OCI-LY1 (cell line): ENCODE results near the gene TM4SF1.

Experiments
- H2AFZ ChIP-seq: fragments of 200-600 bp; sonication (generic), shearing (Covaris generic); 2 replicates; pipeline ENCODE4 v1.6.0; 2014; ENCODE audit warnings: antibody characterized with exemption, mild to moderate bottlenecking, low read length
- H3F3A ChIP-seq: fragments of 200-600 bp; sonication (generic), shearing (Covaris generic); 2 replicates; pipeline ENCODE4 v1.6.0; 2014; ENCODE audit warnings: mild to moderate bottlenecking, antibody characterized with exemption, low read length, moderate library complexity; ENCODE audit not compliant: insufficient read depth
- H3K27ac ChIP-seq: fragments of 200-600 bp; sonication (generic); 2 replicates; pipeline ENCODE4 v1.5.1; 2014; ENCODE audit warnings: low read length, mixed run types, mild to moderate bottlenecking, low read depth; ENCODE audit not compliant: poor library complexity, severe bottlenecking
- H3K27me3 ChIP-seq: fragments of 200-600 bp; sonication (generic); 2 replicates; pipeline ENCODE4 v1.6.0; 2014; ENCODE audit warnings: antibody characterized with exemption, mild to moderate bottlenecking, low read length, moderate library complexity; ENCODE audit not compliant: insufficient read depth
- H3K36me3 ChIP-seq: fragments of 200-600 bp; sonication (generic); 2 replicates; pipeline ENCODE4 v1.6.1; 2014; ENCODE audit warnings: mild to moderate bottlenecking, antibody characterized with exemption, low read length, moderate library complexity, mixed read lengths; ENCODE audit not compliant: insufficient read depth
- H3K4me1 ChIP-seq: fragments of 200-600 bp; sonication (generic); 2 replicates; pipeline ENCODE4 v1.5.1; 2014; ENCODE audit warnings: mild to moderate bottlenecking, low read length, moderate library complexity; ENCODE audit not compliant: insufficient read depth, severe bottlenecking
- H3K4me2 ChIP-seq: fragments of 200-600 bp; sonication (generic), shearing (Covaris generic); 2 replicates; pipeline ENCODE4 v1.6.1; 2014; ENCODE audit warnings: low read length
- H3K4me3 ChIP-seq: fragments of 200-600 bp; sonication (generic); 2 replicates; pipeline ENCODE4 v1.5.1; 2014; ENCODE audit warnings: low read length, low read depth, mild to moderate bottlenecking, mixed read lengths; ENCODE audit not compliant: poor library complexity, severe bottlenecking
- H3K79me2 ChIP-seq: fragments of 200-600 bp; shearing (Covaris generic); 2 replicates; pipeline ENCODE4 v1.6.1; 2016; ENCODE audit warnings: mixed run types, low read length, mixed read lengths; ENCODE audit not compliant: insufficient read depth
- H3K9ac ChIP-seq: fragments of 200-600 bp; sonication (generic), shearing (Covaris generic); 2 replicates; pipeline ENCODE4 v1.6.1; 2014; ENCODE audit warnings: mild to moderate bottlenecking, low read length, mixed read lengths
- H3K9me2 ChIP-seq: fragments of 200-600 bp; sonication (generic), shearing (Covaris generic); 2 replicates; pipeline ENCODE4 v1.6.1; 2014; ENCODE audit warnings: low read depth, mild to moderate bottlenecking, low read length, mixed read lengths
- H3K9me3 ChIP-seq: fragments of 200-600 bp; shearing (Covaris generic); 2 replicates; pipeline ENCODE4 v1.6.1; 2014; ENCODE audit warnings: low read length, mixed read lengths
- H4K20me1 ChIP-seq: fragments of 200-600 bp; sonication (generic), shearing (Covaris generic); 2 replicates; pipeline ENCODE4 v1.6.0; 2016; ENCODE audit warnings: mild to moderate bottlenecking, low read length; ENCODE audit not compliant: insufficient read depth
- CTCF ChIP-seq: fragments of 200-600 bp; sonication (generic), shearing (Covaris generic); IDR thresholded peaks from 2 replicates; pipeline ENCODE4 v1.5.1; 2017; ENCODE audit warnings: mild to moderate bottlenecking, antibody characterized with exemption, low read length, moderate library complexity, mixed read lengths
- EZH2 ChIP-seq: fragments of 200-600 bp; sonication (generic), shearing (Covaris generic); IDR thresholded peaks from 2 replicates; pipeline ENCODE4 v1.8.0; 2017; ENCODE audit warnings: borderline replicate concordance, mixed run types, mild to moderate bottlenecking, antibody characterized with exemption, low read length, moderate library complexity, mixed read lengths

TM4SF1 gene

GRCh38 chr3:149398296-149398695, 20.8 kb upstream of the TM4SF1 start:
- Histone ChIP-seq H3K4me3 (no peak overlapping the region), H3K4me2 (no peak overlapping the region), H3K4me1 (no peaks in the 10 kb centered on the region), H3K27ac (no peak overlapping the region), H3K79me2 (no peaks in the 10 kb centered on the region), H3K9ac (no peak overlapping the region), H3K27me3 (no peaks in the 10 kb centered on the region), H3K9me3 (no peaks in the 10 kb centered on the region), H2AFZ (no peak overlapping the region), H4K20me1 (no peaks in the 10 kb centered on the region), H3F3A (no peaks in the 10 kb centered on the region), H3K36me3 (no peaks in the 10 kb centered on the region), H3K9me2 (no peaks in the 10 kb centered on the region)
- TF ChIP-seq EZH2 = no peak
- no peak for TF ChIP-seq CTCF

- H3K4me1 ChIP-seq = no peaks in the 10 kb centered on the region
- no peak overlapping the region for H3K4me2 ChIP-seq
- no peaks in the 10 kb centered on the region for H3F3A ChIP-seq
- no peaks in the 10 kb centered on the region for H4K20me1 ChIP-seq
- no peaks in the 10 kb centered on the region for H3K27me3 ChIP-seq
- no peak overlapping the region for H2AFZ ChIP-seq
- H3K4me3 ChIP-seq = no peak overlapping the region
- no peaks in the 10 kb centered on the region for H3K9me3 ChIP-seq
- H3K9me2 ChIP-seq = no peaks in the 10 kb centered on the region
- no peak for TF ChIP-seq CTCF
- no peak for TF ChIP-seq EZH2
- no peak overlapping the region for H3K27ac ChIP-seq
- no peaks in the 10 kb centered on the region for H3K36me3 ChIP-seq
- H3K9ac ChIP-seq = no peak overlapping the region
- H3K79me2 ChIP-seq = no peaks in the 10 kb centered on the region
These were observed 20.1 kb upstream of the TM4SF1 start for GRCh38 chr3:149397528-149397927.

DNA sequence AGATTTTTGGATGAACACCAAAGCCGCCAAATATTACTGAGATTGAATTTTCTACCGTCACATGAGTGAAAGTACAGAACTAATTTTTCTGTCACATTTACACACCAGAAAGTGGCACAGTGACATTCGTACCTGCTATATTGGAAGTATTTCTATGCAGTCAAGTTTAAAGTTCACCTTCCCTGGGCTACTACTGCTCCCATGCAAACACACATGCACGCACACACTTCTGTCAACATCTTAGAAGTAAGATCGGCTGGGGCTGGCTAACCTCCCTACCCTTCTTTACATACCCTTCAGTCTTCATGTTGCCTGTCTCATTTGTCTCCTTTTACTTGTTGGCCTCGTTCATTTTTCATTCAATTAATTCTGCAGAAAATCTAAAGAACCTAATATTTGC, 19.0 kb upstream of the TM4SF1 start:
- Histone ChIP-seq H3K79me2 (no peaks in the 10 kb centered on the region), H3K4me3 (no peak overlapping the region), H3K36me3 (no peaks in the 10 kb centered on the region), H3K4me2 (no peak overlapping the region), H2AFZ (no peak overlapping the region), H3K27ac (no peak overlapping the region), H3K9me2 (no peaks in the 10 kb centered on the region), H3F3A (no peaks in the 10 kb centered on the region), H3K9ac (no peak overlapping the region), H4K20me1 (no peaks in the 10 kb centered on the region), H3K9me3 (no peaks in the 10 kb centered on the region), H3K4me1 (no peaks in the 10 kb centered on the region), H3K27me3 (no peaks in the 10 kb centered on the region)
- TF ChIP-seq CTCF = no peak
- TF ChIP-seq EZH2 = no peak
